Brain microvascular endothelial cell (primary cell): ENCODE results near the gene PTGER2.

ENCODE experiments used
- DNase-seq: peaks from one replicate; pipeline ENCODE4 v3.0.0-alpha.2; 2020
- H3K27ac ChIP-seq: fragments of 250-450 bp; sonication (Bioruptor Pico); 2 replicates; pipeline ENCODE4 v1.5.1; 2020; ENCODE audit warnings: mild to moderate bottlenecking, moderate library complexity
- H3K27me3 ChIP-seq: fragments of 250-450 bp; sonication (Bioruptor Pico); replicated peaks from 2 replicates; pipeline ENCODE4 v1.5.1; 2020; ENCODE audit warnings: mild to moderate bottlenecking
- H3K36me3 ChIP-seq: fragments of 250-450 bp; sonication (Bioruptor Pico); replicated peaks from 2 replicates; pipeline ENCODE4 v1.5.1; 2020; ENCODE audit warnings: mild to moderate bottlenecking
- H3K4me3 ChIP-seq: 2 replicates; pipeline ENCODE4 v1.5.1; 2011; ENCODE audit warnings: low read depth, mild to moderate bottlenecking, control low read depth, low read length, moderate library complexity
- in situ Hi-C: cut with HindIII; loops from 2 replicates; pipeline ENCODE4 v1.10.0; 2017; ENCODE audit warnings: low sequenced_read_pairs, low pct_ligation_motif_present
- TF ChIP-seq, protein P1 (sequence below): IDR thresholded peaks from 2 replicates; pipeline ENCODE4 v1.5.1; 2011; ENCODE audit warnings: low read depth, mild to moderate bottlenecking, moderate library complexity, low read length, control low read depth, inconsistent platforms; ENCODE audit errors: missing control alignments

PTGER2 gene

DNA sequence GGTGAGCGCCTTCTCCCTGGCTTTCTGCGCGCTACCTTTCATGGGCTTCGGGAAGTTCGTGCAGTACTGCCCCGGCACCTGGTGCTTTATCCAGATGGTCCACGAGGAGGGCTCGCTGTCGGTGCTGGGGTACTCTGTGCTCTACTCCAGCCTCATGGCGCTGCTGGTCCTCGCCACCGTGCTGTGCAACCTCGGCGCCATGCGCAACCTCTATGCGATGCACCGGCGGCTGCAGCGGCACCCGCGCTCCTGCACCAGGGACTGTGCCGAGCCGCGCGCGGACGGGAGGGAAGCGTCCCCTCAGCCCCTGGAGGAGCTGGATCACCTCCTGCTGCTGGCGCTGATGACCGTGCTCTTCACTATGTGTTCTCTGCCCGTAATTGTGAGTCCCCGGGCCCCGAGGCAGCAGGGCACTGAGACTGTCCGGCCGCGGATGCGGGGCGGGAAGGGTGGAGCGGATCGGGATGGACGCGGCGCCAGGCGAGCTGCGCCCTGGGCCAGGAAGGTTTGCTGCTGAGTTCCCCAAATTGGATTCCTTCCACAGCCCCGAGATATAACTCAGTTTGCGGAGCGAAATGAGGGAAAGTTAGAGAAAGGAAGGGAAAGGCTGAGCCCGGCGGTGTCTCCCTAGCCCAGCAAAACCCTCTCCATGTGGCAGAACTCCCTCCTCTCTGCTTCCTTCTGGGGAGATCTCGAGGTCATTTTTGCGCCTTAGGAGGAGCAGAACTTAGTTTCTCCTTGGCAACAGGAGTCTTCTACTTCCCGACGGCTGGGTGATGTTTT is 45.6 kb upstream of the PTGER2 start:
- in situ Hi-C loops, result no loop called here
- peak overlapping the region; percentile 55 for H3K4me3 ChIP-seq
- DNase-seq, result no peak
- TF ChIP-seq, protein P1, sequence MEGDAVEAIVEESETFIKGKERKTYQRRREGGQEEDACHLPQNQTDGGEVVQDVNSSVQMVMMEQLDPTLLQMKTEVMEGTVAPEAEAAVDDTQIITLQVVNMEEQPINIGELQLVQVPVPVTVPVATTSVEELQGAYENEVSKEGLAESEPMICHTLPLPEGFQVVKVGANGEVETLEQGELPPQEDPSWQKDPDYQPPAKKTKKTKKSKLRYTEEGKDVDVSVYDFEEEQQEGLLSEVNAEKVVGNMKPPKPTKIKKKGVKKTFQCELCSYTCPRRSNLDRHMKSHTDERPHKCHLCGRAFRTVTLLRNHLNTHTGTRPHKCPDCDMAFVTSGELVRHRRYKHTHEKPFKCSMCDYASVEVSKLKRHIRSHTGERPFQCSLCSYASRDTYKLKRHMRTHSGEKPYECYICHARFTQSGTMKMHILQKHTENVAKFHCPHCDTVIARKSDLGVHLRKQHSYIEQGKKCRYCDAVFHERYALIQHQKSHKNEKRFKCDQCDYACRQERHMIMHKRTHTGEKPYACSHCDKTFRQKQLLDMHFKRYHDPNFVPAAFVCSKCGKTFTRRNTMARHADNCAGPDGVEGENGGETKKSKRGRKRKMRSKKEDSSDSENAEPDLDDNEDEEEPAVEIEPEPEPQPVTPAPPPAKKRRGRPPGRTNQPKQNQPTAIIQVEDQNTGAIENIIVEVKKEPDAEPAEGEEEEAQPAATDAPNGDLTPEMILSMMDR, result no peak
- H3K27ac ChIP-seq, result no peak overlapping the region
- no peaks in the 10 kb centered on the region for H3K27me3 ChIP-seq
- H3K36me3 ChIP-seq, result no peaks in the 10 kb centered on the region

DNA sequence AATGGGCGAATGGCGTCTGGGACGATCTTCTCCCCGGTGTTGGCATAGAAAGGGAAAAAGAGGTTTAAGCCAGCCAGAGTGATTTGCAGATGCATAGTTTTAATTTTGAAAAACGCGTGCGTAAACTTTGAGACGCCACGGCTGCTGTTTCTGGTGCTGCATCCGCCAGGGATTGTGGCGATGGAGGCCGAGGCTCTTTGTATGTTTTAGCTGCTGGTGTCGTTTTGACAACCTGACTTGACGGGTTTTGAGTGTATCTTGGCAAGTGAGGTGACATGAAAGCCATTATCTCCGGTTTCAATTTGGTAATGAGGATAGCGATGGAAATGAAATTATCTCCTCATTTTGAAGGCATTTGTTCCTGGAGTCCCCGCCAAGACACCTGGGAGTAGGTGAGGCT is 45.0 kb upstream of the PTGER2 start:
- Histone ChIP-seq H3K27me3 (no peaks in the 10 kb centered on the region), H3K36me3 (no peaks in the 10 kb centered on the region), H3K4me3 (peak overlapping the region; percentile 55), H3K27ac (no peak overlapping the region)
- DNase-seq, result no peak
- in situ Hi-C loops, result no loop called here
- TF ChIP-seq, protein P1, result no peak

DNA sequence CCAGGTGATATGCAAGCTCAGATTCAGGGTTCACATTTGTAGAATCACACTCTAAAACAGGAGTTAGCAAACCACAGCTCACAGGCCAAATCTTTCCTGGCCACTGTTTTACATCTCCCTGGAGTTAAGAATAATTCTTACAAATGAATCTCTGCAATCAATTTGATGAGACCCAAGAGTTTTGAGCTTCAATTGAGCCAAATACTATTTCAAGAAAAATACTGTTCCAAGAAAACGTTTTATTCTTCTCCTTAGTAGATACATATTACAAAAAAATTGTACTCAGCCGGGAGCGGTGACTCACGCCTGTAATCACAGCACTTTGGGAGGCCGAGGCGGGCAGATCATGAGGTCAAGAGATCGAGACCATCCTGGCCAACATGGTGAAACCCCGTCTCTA is 44.1 kb upstream of the PTGER2 start:
- Histone ChIP-seq H3K27me3 (no peaks in the 10 kb centered on the region), H3K36me3 (no peaks in the 10 kb centered on the region), H3K4me3 (no peak overlapping the region), H3K27ac (no peak overlapping the region)
- TF ChIP-seq, protein P1, result no peak
- no peak for DNase-seq
- in situ Hi-C loops, result no loop called here

- no peaks in the 10 kb centered on the region for H3K36me3 ChIP-seq
- no peaks in the 10 kb centered on the region for H3K27me3 ChIP-seq
- H3K4me3 ChIP-seq, result no peak overlapping the region
- TF ChIP-seq, protein P1, result no peak
- no peak overlapping the region for H3K27ac ChIP-seq
- DNase-seq, result no peak
- in situ Hi-C loops, result no loop called here
Observed at GRCh38 chr14:52271538-52271937, 42.6 kb upstream of the PTGER2 start.

DNA sequence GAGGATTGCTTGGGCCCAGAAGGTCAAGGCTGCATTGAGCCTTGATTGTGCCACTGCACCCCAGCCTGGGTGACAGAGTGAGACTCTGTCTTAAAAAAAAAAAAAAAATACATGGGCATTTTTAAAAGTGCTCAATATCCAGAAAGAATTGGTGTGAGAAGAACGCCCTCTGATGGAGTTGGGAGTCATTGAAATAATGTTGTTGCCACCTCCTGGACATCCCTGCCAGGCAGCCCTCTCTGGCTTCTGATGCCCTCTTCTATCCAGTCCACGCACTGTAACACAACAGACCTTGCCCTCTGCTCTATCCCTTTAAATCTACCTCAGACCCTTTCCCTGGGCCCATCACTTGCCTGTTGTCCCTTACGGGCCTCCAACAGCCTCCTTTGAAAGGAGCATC is 41.7 kb upstream of the PTGER2 start:
- TF ChIP-seq, protein P1, result peak; percentile 68
- in situ Hi-C loops, result no loop called here
- H3K27me3 ChIP-seq, result no peaks in the 10 kb centered on the region
- H3K4me3 ChIP-seq, result no peak overlapping the region
- H3K27ac ChIP-seq, result no peak overlapping the region
- no peaks in the 10 kb centered on the region for H3K36me3 ChIP-seq
- DNase-seq, result peak; percentile 56

- H3K4me3 ChIP-seq, result no peak overlapping the region
- no peak overlapping the region for H3K27ac ChIP-seq
- TF ChIP-seq, protein P1, result no peak
- DNase-seq, result no peak
- no peaks in the 10 kb centered on the region for H3K27me3 ChIP-seq
- in situ Hi-C loops, result no loop called here
- no peaks in the 10 kb centered on the region for H3K36me3 ChIP-seq
Observed at GRCh38 chr14:52275372-52275771, 38.7 kb upstream of the PTGER2 start.
